ENCODE measurements around the gene HILPDA. TPM values are rescaled to one million over a fixed set of nuclear protein-coding genes. Genes with fewer than 3 reads are reported as not detected.
"Not testable (repeated sequence)": the region's sequence is repeated elsewhere in the genome, so short reads cannot be mapped to it uniquely, and the experiment has no call there.

HILPDA gene
- total RNA-seq, 1 donor from 2014 or later: 8.9 TPM

DNA sequence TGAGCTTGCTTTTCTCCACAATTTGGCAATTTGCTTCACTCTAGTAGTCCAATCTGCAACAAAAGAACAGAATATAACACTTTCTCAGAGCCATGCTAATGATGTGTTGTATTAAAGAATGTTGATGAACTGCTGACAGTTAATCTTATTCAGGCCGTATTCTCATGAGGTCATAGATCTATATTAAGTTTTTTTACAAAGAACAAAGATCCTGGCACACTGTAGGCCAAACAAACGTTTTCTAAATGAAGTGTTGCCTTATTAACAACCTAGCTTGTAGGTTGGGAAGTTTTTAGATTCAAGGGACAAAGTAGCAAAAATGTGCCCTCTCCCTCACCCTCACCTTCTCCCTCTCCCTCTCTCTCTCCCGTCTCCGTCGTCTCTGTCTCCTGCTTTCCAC is 6.8 kb downstream of the HILPDA start:
- DNase-seq (ENCODE audit: low read depth in 2 of 2): no peak

DNA sequence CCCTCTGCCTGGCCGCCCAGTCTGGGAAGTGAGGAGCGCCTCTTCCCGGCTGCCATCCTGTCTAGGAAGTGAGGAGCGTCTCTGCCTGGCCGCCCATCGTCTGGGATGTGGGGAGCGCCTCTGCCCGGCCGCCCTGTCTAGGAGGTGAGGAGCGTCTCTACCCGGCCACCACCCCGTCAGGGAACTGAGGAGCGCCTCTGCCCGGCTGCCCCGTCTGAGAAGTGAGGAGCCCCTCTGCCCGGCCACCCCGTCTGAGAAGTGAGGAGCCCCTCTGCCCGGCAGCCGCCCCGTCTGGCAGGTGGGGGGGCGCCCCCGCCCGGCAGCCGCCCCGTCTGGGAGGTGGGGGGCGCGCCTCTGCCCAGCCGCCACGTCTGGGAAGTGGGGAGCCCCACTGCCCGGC is 7.7 kb downstream of the HILPDA start:
- not testable (repeated sequence) for DNase-seq (ENCODE audit: low read depth in 2 of 2)

DNA sequence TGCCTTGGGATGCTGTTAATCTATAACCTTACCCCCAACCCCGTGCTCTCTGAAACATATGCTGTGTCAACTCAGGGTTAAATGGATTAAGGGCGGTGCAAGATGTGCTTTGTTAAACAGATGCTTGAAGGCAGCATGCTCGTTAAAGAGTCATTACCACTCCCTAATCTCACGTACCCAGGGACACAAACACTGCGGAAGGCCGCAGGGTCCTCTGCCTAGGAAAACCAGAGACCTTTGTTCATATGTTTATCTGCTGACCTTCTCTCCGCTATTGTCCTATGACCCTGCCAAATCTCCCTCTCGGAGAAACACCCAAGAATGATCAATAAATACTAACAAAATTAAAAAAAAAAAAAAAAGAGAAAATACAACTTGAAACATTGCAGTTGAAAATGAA is 8.3 kb downstream of the HILPDA start:
- not testable (repeated sequence) for DNase-seq (ENCODE audit: low read depth in 2 of 2)

DNA sequence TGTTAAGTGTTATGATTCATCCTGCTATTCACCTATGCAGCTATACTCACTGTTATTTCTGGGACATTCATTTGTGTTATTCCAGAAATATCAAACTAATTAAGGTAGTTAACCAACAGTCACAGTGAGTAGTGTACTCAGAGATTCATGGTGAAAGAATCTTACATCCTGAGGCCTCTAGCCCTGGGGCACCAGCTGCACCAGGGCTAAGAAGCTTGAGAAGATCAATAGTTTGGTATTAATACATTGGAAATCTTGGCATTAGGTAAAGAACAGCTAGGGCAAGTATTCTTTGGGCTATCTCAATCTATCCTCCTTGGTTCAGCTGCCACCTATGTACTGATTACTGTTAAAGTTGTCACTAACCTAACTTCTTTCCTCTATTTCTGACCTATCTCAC is 11.2 kb downstream of the HILPDA start:
- DNase-seq (ENCODE audit: low read depth in 2 of 2): not testable (repeated sequence)

DNA sequence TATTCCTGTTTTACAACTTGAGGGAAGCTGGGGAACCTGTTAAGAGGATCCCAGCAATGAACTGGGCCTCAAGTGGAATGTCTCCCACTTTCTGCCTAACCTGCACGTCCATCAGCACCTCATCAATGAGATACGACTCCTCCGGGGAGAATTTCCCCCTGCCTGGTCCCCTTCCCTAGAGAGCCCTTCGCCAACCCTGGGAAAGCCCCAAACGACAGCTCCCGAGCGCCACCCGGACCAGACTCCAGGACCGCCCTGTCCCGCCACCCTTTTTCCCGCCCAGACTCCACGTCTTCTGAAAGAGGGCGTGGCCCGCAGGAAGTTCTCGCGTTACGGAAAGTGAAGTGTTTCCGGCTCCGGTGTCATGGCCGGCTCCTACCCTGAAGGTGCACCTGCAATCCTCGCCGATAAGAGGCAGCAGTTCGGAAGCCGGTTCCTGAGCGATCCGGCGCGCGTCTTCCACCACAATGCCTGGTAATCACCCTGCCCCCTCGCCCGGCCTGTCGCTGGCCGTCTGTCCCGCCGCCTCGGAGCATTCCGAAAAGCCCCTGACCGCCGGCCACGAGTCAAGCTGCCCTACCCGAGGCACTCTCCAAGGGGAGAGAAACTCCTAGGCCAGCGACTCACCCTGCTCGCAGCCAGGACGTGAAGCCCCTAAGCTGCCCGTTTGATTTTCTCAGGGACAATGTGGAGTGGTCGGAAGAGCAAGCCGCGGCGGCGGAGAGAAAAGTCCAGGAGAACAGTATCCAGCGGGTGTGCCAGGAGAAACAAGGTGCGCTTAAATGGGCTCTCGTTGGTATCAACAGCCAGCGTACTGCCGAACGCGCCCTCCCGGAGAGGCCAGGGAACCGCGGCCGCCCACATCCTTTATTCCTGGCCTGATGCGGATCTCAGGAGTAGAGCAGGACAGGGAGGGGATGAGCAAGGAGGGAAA is 21.0 kb downstream of the HILPDA start, which contains the start of gene METTL2B:
METTL2B (plus strand) TSS at position 347 of the 934 bp plus-strand sequence; CDS start at position 365, 18 bp downstream.
- DNase-seq (ENCODE audit: low read depth in 2 of 2): peak; percentile 92 to 95

DNA sequence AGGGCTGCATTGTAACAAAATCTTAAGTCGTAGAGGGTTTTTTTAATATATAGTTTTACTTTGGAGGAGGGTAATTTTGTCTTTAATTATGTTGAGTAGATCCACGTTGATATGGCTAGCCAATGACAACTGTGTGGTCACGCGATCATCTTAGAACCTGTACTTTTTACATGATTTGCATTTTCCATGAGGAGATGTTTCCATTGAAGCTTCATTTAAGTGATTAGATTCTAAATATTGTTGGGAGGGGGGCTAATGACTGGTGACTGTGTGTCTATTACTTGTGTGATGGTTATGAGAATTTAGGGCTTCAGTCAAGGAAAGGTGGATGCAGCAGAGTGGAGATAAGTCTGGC is 21.6 kb downstream of the HILPDA start:
- peak in 1 of 2 donors; percentile 42 for DNase-seq (ENCODE audit: low read depth in 2 of 2)

DNA sequence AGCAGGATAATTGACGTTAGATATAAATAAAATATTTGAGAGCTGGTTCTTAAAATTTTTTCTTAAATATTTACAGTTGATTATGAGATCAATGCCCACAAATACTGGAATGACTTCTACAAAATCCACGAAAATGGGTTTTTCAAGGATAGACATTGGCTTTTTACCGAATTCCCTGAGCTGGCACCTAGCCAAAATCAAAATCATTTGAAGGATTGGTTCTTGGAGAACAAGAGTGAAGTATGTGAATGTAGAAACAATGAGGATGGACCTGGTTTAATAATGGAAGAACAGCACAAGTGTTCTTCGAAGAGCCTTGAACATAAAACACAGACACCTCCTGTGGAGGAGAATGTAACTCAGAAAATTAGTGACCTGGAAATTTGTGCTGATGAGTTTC is 23.4 kb downstream of the HILPDA start:
- not testable (repeated sequence) for DNase-seq (ENCODE audit: low read depth in 2 of 2)

DNA sequence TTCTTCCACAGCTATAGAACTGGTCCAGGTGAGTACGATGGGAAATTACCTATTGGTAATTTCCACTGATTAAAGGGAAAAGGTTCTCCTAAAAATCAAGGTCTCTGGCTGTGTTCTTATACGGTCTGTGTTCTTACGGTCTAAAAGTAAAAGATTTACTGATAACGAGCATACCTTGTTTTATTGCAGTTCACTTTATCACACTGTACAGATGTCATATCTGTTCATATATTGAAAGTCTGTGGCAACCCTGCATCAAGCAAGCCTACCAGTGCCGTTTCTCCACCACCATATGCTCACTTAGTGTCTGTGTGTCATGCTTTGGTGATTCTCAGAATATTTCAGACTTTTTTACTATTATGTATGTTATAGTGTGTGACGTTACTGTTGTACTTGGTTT is 32.5 kb downstream of the HILPDA start:
- not testable (repeated sequence) for DNase-seq (ENCODE audit: low read depth in 2 of 2)

DNA sequence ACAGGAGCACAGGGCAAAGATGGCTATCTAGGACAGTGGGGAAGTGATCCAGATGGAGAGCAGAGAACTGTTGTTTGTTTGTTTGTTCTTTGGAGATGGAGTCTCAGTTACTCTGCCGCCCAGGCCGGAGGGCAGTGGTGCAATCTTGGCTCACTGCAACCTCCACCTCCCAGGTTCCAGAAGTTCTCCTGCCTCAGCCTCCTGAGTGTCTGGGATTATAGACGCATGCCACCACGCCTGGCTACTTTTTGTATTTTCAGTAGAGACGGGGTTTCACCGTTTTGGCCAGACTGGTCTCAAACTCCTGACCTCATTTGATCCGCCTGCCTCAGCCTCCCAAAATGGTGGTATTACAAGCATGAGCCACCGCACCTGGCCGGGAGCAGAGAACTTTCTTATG is 41.7 kb downstream of the HILPDA start:
- DNase-seq (ENCODE audit: low read depth in 2 of 2): no peak

DNA sequence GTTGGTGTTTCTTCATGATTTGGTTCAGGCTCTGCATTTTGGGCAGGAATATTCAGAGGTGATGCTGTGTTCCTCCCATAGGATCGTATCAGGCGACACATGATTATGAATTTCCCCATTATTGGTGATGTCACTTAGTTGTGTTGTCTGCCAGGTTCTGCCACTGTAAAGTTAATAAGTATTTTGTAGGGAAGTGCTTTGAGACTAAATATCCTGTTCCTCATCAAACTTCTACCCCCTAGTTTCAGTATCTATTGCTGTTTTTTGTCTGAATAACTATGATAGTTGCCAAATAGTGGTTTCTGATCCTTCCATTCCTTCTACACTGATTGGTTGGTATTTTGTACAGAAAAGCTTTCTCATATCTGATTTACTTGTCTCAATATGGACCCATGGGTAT is 49.7 kb downstream of the HILPDA start:
- DNase-seq (ENCODE audit: low read depth in 2 of 2): not testable (repeated sequence)

DNA sequence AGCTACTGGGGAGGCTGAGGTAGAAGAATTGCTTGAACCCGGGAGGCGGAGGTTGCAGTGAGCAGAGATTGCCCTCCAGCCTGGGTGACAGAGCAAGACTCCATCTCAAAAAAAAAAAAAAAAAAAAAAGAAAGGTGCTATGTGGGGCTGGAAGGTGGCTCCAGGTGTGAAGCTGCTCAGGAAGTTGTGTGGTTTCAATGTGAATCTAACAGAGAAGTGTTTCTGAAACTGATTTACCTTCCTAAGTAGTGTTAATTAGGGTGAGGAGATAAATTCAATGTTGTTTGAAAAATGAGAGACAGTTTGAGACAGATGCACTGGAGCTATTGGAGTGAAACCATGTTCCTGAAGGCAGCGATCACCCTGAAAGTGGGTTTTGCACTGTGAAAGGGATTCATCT is 51.1 kb downstream of the HILPDA start:
- not testable (repeated sequence) for DNase-seq (ENCODE audit: low read depth in 2 of 2)

DNA sequence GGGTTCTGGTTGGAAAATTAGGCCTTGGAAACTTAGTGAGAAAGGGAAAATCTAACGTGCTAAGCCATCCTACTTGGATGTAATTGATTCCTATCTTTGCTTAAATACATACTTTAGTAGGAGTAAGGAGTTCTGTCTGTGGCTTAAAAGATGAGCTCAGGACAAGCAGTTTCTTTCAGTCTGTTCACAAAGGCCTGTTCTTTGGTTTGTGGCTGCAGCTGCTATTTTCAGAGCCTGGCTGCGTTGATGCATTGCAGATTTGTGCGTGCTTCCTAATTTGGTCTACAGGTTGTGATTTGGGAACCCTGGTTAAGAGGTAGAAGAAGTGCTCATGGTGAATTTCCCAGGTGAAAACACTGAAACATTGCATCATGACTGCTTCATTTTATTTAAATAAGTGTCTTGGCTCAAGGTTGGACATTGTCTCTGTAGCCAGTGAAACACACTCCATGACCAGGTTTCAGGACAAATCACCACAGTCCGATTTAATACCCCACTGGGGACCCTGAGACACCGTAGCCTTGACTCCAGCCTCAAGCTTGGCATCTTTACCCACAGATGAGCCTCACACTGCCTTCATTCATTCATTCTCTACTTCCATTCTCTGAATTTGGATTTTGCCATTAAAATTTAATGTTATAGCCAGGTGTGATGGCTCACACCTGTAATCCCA is 51.8 kb downstream of the HILPDA start:
- DNase-seq (ENCODE audit: low read depth in 2 of 2): not testable (repeated sequence)

Other genes starting within 250 kb of the HILPDA start
- gene LEP, start 214.6 kb upstream of the HILPDA start, total RNA-seq: not detected in 2 replicates
- gene RBM28, start 112.0 kb upstream of the HILPDA start, total RNA-seq: 4.1 and 4.6 TPM in 2 replicates
- gene PRRT4, start 94.2 kb upstream of the HILPDA start, total RNA-seq: not detected in 2 replicates
- 32.7 and 42.5 TPM in 2 replicates for gene IMPDH1, start 45.9 kb upstream of the HILPDA start, total RNA-seq
- gene METTL2B, start 20.9 kb downstream of the HILPDA start, total RNA-seq: 15.3 and 18.5 TPM in 2 replicates
- gene GARIN1A, start 216.4 kb downstream of the HILPDA start, total RNA-seq: 0.20 and 0.22 TPM in 2 replicates

Data from lung microvascular endothelial cell (primary cell).